ENCODE results near the gene ERICH2.
A peak's percentile ranks its signal among the peaks of the same experiment; 100 is the strongest.

The ERICH2 gene

DNA sequence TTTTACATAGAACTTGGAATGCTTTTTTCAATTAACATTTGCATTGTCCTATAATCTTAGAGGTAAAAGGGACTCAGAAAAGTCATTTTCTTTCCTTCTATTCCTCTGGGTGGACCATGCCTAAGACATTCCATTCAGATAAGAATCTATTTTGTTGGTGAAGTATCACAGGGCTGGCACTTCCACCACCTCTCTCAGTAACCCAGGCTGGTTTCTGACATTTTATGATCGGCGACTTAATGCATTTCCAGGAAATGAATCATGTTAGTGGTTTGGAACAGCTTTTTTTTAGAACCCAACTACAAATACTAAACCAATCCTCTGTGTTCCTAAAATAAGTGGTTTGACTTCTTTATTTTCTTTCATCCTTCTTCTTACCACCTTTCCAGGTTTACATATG, 73.5 kb downstream of the ERICH2 start:
- TF ChIP-seq, protein P1, sequence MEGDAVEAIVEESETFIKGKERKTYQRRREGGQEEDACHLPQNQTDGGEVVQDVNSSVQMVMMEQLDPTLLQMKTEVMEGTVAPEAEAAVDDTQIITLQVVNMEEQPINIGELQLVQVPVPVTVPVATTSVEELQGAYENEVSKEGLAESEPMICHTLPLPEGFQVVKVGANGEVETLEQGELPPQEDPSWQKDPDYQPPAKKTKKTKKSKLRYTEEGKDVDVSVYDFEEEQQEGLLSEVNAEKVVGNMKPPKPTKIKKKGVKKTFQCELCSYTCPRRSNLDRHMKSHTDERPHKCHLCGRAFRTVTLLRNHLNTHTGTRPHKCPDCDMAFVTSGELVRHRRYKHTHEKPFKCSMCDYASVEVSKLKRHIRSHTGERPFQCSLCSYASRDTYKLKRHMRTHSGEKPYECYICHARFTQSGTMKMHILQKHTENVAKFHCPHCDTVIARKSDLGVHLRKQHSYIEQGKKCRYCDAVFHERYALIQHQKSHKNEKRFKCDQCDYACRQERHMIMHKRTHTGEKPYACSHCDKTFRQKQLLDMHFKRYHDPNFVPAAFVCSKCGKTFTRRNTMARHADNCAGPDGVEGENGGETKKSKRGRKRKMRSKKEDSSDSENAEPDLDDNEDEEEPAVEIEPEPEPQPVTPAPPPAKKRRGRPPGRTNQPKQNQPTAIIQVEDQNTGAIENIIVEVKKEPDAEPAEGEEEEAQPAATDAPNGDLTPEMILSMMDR (IDR thresholded peaks at IDR 0.05; ENCODE audit: low read depth, low read length, poor library complexity, severe bottlenecking) = no peak
- no peak for TF ChIP-seq EZH2phosphoT487 (IDR thresholded peaks at IDR 0.05; ENCODE audit: borderline replicate concordance, low read length)
- no peak overlapping the region for H3K27ac ChIP-seq (ENCODE audit: low read depth, low read length)
- H3K79me2 ChIP-seq (ENCODE audit: control insufficient read depth, low read length) = no peaks in the 10 kb centered on the region
- no peaks in the 10 kb centered on the region for H3K9me2 ChIP-seq (replicated peaks; ENCODE audit: control insufficient read depth, low read length)
- no peaks in the 10 kb centered on the region for H3F3A ChIP-seq (ENCODE audit: control insufficient read depth, insufficient read depth)
- H3K4me2 ChIP-seq (ENCODE audit: low read length) = no peak overlapping the region
- H3K36me3 ChIP-seq (ENCODE audit: control insufficient read depth, low read length) = no peaks in the 10 kb centered on the region
- no peaks in the 10 kb centered on the region for H4K20me1 ChIP-seq (ENCODE audit: control insufficient read depth, insufficient read depth, low read depth, low read length)
- H3K4me3 ChIP-seq (ENCODE audit: low read length) = no peak overlapping the region
- H3K27me3 ChIP-seq (ENCODE audit: control insufficient read depth, low read length) = 0 out of 2 replicates have a peak, but pooled peaks cover 6% of the 10 kb centered on the region
- no peaks in the 10 kb centered on the region for H3K9me3 ChIP-seq (ENCODE audit: control insufficient read depth, insufficient read depth, low read length)
- 0 out of 2 replicates have a peak, but pooled peaks cover 2% of the 10 kb centered on the region for H3K4me1 ChIP-seq (ENCODE audit: control insufficient read depth, low read length)

DNA sequence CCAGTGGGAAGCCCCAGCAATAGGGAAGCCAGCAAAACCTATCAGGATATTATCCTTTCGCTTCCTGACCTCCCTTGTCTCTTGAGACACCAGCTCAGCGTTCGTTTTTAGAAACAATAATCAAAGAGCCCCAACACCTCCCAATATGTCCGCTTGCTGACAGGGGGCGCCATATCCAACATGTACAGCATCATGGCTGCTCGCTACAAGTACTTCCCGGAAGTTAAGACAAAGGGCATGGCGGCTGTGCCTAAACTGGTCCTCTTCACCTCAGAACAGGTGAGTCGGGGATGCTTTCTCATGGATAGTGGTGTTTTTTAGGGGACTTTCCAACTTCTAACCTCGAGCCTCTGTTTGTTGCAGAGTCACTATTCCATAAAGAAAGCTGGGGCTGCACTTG, 75.2 kb downstream of the ERICH2 start:
- 0 out of 2 replicates have a peak overlapping the region, but pooled peaks have one; percentile 8 for H3K4me2 ChIP-seq (ENCODE audit: low read length)
- 0 out of 2 replicates have a peak, but pooled peaks cover 6% of the 10 kb centered on the region for H3K27me3 ChIP-seq (ENCODE audit: control insufficient read depth, low read length)
- H3K36me3 ChIP-seq (ENCODE audit: control insufficient read depth, low read length) = no peaks in the 10 kb centered on the region
- no peaks in the 10 kb centered on the region for H3K9me3 ChIP-seq (ENCODE audit: control insufficient read depth, insufficient read depth, low read length)
- H3K4me3 ChIP-seq (ENCODE audit: low read length) = peak overlapping the region; percentile 29; the same call in 1 of the 2 replicates
- H3K4me1 ChIP-seq (ENCODE audit: control insufficient read depth, low read length) = 0 out of 2 replicates have a peak, but pooled peaks cover 2% of the 10 kb centered on the region
- no peak overlapping the region for H3K27ac ChIP-seq (ENCODE audit: low read depth, low read length)
- H3K79me2 ChIP-seq (ENCODE audit: control insufficient read depth, low read length) = no peaks in the 10 kb centered on the region
- no peaks in the 10 kb centered on the region for H3F3A ChIP-seq (ENCODE audit: control insufficient read depth, insufficient read depth)
- H4K20me1 ChIP-seq (ENCODE audit: control insufficient read depth, insufficient read depth, low read depth, low read length) = no peaks in the 10 kb centered on the region
- H3K9me2 ChIP-seq (replicated peaks; ENCODE audit: control insufficient read depth, low read length) = no peaks in the 10 kb centered on the region
- TF ChIP-seq EZH2phosphoT487 (IDR thresholded peaks at IDR 0.05; ENCODE audit: borderline replicate concordance, low read length) = no peak
- TF ChIP-seq, protein P1 (IDR thresholded peaks at IDR 0.05; ENCODE audit: low read depth, low read length, poor library complexity, severe bottlenecking) = peak; percentile 62

DNA sequence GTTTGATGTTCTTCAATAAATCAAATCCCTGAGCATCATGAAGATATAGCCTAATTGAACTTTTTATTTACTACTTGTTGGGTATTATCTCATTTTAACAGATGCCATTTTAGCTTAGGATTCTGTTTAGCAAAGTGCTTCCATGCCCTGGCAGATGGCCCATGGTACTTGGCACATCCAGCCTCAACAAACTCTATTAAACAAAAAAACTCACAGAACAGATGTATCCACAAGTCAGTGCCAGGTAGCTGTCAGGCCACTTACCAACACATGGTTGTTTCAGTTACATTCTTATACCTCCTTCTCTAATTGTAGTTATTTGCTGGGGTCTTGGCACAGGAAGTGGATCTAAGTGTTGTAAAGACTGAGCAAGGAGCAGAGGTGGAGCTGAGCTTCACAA, 76.1 kb downstream of the ERICH2 start:
- no peak overlapping the region for H3K4me2 ChIP-seq (ENCODE audit: low read length)
- H3K9me3 ChIP-seq (ENCODE audit: control insufficient read depth, insufficient read depth, low read length) = no peaks in the 10 kb centered on the region
- no peaks in the 10 kb centered on the region for H3K79me2 ChIP-seq (ENCODE audit: control insufficient read depth, low read length)
- TF ChIP-seq, protein P1 (IDR thresholded peaks at IDR 0.05; ENCODE audit: low read depth, low read length, poor library complexity, severe bottlenecking) = no peak
- no peak for TF ChIP-seq EZH2phosphoT487 (IDR thresholded peaks at IDR 0.05; ENCODE audit: borderline replicate concordance, low read length)
- H3K27me3 ChIP-seq (ENCODE audit: control insufficient read depth, low read length) = 0 out of 2 replicates have a peak, but pooled peaks cover 6% of the 10 kb centered on the region
- no peaks in the 10 kb centered on the region for H3F3A ChIP-seq (ENCODE audit: control insufficient read depth, insufficient read depth)
- H3K9me2 ChIP-seq (replicated peaks; ENCODE audit: control insufficient read depth, low read length) = no peaks in the 10 kb centered on the region
- no peak overlapping the region for H3K4me3 ChIP-seq (ENCODE audit: low read length)
- H4K20me1 ChIP-seq (ENCODE audit: control insufficient read depth, insufficient read depth, low read depth, low read length) = no peaks in the 10 kb centered on the region
- H3K4me1 ChIP-seq (ENCODE audit: control insufficient read depth, low read length) = 0 out of 2 replicates have a peak, but pooled peaks cover 2% of the 10 kb centered on the region
- no peak overlapping the region for H3K27ac ChIP-seq (ENCODE audit: low read depth, low read length)
- H3K36me3 ChIP-seq (ENCODE audit: control insufficient read depth, low read length) = no peaks in the 10 kb centered on the region
